OCI-LY1 (cell line): ENCODE data around the gene SESN1.

Source experiments
- CTCF ChIP-seq: fragments of 200-600 bp; sonication (generic), shearing (Covaris generic); IDR thresholded peaks from 2 replicates; pipeline ENCODE4 v1.5.1; 2017; ENCODE audit warnings: mild to moderate bottlenecking, antibody characterized with exemption, low read length, moderate library complexity, mixed read lengths
- EZH2 ChIP-seq: fragments of 200-600 bp; sonication (generic), shearing (Covaris generic); IDR thresholded peaks from 2 replicates; pipeline ENCODE4 v1.8.0; 2017; ENCODE audit warnings: borderline replicate concordance, mixed run types, mild to moderate bottlenecking, antibody characterized with exemption, low read length, moderate library complexity, mixed read lengths

DNA sequence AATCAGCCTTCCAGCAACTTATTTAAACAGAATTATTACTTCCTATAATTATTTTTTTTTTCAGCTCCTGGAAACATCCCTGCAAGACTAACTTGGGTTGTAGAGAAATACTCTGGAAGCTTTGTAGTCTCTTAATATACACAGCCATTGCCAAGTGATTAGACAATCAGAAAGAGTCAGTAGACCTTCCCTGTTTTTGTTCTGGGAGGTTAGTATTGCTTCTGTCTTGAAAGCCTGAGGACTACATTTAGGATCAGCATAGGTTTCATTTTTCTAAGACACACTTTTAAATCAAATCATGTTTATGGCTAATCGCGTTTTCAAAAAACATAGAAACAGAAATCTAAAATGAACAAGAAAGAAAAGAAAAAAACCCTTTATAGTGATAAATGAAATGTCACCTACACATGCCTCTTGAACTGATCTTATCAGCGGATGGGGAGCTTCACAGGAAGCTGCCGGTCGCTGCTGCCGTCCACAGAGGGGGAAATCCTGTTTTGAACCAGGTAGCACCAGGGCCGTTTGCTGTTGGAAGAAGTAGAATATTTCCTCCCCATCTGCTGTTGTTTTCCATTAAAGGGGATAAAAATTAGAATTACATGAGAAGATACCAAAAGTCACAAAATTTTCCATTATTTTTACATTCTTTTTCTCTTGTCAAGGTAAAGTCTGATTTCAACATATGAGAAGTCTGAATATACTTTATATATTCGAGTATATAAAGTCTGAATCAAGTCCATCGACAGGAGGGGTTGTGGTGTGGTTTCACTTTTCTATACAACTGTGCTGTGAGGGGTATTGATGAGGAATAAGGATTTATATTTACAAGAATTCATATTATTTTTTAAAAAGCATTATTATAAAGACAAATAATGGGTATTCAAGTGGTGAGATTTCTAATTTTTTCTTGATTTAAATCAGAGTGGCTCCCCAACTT, 151.8 kb downstream of the SESN1 start:
- TF ChIP-seq CTCF (no peak), EZH2 (no peak)
